Erythroblast (primary cell): ENCODE measurements around the gene VPS37C.
A peak's percentile ranks its signal among the peaks of the same experiment; 100 is the strongest.
"Not testable (repeated sequence)": the region's sequence is repeated elsewhere in the genome, so short reads cannot be mapped to it uniquely, and the experiment has no call there.

ENCODE experiments used
- DNase-seq, 2 experiments: peaks; one replicate each; lab custom pipeline; 2025; lab: John Stamatoyannopoulos, UW
- GATA1 ChIP-seq: IDR thresholded peaks from 2 replicates; pipeline ENCODE4 v1.6.1; 2011; ENCODE audit warnings: low read depth, mild to moderate bottlenecking, control low read depth, low read length, moderate library complexity
- POLR2A ChIP-seq: IDR thresholded peaks from 2 replicates; pipeline ENCODE4 v1.6.1; 2011; ENCODE audit warnings: mild to moderate bottlenecking, low read length

VPS37C gene

DNA sequence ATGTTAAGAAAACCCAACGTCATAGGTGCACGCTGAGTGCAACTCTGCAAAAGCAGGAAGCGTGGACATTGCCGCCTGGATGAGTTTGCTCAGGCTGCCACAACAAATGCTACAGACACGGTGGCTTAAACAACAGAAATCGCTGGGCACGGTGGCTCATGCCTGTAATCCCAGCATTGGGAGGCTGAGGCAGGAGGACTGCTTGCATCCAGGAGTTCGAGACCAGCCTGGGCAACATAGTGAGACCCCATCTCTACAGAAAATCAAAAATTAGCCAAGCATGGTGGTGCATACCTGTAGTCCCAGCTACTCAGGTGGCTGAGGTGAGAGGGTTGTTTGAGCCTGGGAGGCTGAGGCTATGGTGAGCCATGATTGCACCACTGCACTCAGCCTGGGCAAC lies 28.7 kb upstream of the VPS37C start:
- TF ChIP-seq POLR2A (no peak), GATA1 (no peak)
- DNase-seq, result no peak

DNA sequence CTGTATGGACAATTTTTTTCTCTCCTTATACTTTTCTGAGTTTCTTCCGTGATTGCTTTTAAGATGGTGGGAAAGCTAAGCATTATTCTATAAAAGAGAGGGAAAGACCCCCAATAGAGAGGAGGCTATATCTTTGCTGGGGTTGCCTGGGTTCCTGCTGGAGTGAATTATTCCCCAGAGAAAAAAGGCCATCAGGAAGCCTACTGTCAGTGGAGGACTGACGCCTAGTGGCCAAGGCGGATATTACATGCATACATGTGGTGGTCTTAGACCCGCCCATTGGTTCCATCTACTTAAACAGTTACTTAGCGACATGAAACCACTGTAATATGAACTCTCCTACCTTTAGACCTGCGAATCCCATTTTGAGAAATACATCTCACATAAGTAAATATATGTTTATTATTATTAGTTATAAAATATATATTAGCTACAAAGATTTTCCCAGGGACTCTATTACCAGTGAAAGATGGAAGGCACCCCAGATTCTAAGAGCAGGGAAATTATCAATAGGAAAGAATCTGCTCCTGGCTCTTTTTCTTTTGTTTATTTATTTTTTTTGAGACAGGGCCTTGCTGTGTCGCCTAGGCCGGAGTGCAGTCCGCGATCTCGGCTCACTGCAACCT lies 26.4 kb upstream of the VPS37C start:
- TF ChIP-seq GATA1, result no peak
- no peak for TF ChIP-seq POLR2A

DNA sequence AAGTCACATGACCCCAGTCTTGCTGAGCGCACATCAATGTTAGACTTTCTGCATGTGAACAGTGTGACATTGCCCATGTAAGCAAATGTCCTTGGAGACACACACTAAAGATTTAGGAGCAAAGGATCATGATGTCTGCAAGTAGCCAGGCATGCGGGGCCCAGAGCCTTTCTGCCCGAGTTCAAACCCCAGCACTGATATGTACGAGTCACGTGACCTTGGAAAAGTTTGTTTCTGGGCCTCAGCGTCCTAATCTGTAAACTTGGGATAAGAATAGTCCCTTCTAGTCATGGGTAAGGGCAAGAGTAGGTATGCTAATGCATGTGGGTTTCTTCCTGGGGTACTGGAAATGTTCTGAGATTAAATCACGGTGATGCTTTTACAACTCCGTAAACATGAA lies 25.3 kb upstream of the VPS37C start:
- TF ChIP-seq GATA1 (no peak), POLR2A (no peak)
- DNase-seq, result no peak

More for the DNA sequence above, 26.4 kb upstream of the VPS37C start:
- DNase-seq, result peak; percentile 81 to 90

DNA sequence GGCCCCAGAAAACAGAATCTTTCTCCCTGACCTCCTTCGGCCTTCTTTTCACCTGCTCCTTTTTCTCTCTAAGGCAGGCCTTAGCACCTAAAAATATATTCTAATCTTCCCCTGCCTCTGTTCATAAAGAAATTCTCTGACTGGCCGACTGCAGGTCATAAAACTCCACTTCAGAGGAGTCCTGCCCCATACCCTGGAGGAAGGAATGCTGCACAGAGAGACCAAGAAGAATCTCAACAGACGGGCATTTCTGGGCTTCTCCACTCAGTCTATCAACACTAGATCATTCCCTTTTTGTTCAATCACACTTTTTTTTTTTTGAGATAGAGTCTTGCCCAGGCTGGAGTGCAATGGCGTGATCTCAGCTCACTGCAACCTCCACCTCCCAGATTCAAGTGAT lies 22.4 kb upstream of the VPS37C start:
- no peak for TF ChIP-seq GATA1
- no peak for TF ChIP-seq POLR2A
- no peak for DNase-seq

DNA sequence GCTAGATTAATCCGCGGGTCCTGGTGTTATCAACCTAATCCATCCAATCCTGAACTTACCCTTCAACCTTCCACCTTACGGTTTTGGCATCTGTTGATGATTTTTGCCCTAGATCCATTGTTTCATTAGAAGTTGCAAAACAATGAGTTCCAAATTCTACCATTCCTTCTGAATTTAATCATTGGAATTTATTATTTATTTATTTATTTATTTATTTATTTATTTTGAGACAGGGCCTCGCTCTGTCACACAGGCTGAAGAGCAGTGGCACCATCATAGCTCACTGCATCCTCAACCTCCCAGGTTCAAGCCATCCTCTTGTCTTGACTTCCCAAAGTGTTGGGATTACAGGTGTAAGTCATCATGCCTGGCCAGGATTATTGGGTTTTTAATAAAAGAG lies 20.3 kb upstream of the VPS37C start:
- no peak for DNase-seq
- TF ChIP-seq POLR2A, result no peak
- TF ChIP-seq GATA1, result no peak

DNA sequence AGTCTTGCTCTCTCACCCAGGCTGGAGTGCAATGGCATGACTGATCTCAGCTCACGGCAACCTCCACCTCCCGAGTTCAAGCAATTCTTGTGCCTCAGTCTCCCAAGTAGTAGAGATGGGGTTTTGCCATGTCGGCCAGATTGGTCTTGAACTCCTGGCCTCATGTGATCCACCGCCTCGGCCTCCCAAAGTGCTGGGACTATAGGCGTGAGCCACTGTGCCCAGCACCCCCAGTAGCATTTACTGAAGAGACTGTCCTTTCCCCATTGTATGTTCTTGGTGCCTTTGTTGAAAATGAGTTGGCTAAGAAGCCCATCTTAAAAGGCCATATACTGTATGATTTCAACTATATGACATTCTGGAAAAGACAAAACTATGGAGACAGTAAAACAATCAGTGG lies 19.0 kb upstream of the VPS37C start:
- DNase-seq, result not testable (repeated sequence)

DNA sequence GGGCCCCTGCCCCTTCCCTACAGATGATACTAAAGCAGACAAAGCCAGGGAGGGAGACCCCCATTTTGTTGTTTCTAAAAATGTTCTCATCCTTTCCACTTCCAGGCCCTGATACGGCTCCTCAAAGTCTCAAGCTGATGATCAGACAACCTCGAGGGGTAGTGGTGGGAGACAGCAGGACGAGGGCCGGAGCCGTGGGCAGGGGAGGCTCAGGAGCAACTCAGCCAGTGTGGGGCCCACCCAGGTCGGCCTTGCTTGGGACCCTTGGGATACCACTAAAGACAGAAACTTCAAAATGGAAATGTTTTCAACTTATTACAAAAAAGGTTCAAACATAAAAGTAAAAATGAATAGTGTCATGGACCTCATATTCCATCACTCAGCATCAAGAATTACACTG lies 15.2 kb upstream of the VPS37C start:
- TF ChIP-seq POLR2A (no peak), GATA1 (no peak)
- DNase-seq, result no peak

DNA sequence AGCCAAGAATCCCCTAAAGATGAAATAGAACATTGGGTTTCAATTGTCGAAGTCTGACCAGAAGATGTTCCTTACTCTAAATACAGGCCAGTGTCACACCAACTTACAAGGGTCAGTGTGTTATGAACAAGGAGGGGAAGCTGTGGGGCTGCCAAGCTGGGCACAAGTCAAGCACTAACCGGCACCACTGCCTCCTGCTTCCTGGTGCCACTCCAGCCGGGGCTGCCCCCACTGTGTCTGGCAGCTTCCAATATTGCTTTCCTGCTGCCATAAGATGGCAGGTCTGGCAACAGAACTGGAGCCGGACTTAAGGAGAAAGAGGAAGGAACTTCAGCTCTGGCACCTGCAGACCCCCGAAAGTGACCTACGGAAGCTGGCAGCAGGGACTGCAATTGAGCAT lies 13.7 kb upstream of the VPS37C start:
- DNase-seq, result no peak
- TF ChIP-seq POLR2A, result no peak
- TF ChIP-seq GATA1, result no peak

DNA sequence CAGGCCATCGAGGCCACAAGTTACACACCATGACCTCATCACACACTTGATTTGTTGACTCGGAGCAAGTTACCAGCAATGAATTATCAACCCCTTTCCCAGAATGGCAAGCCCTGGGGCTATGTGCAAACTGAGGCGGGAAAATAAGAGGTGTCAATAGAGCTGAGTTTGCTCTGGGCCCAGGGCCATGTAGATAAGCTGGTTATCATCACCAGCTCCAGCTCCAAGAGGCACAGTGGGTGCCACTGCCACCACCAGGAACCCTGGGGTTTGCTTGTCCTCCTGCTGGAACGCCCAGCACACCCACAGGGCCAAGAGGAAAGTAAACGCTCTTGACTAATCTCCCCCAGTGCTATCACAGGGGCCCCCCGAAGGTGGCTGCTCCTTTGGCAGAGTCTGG lies 13.0 kb upstream of the VPS37C start:
- TF ChIP-seq POLR2A (no peak), GATA1 (no peak)
- peak in 1 of 2 experiments; percentile 17 for DNase-seq

DNA sequence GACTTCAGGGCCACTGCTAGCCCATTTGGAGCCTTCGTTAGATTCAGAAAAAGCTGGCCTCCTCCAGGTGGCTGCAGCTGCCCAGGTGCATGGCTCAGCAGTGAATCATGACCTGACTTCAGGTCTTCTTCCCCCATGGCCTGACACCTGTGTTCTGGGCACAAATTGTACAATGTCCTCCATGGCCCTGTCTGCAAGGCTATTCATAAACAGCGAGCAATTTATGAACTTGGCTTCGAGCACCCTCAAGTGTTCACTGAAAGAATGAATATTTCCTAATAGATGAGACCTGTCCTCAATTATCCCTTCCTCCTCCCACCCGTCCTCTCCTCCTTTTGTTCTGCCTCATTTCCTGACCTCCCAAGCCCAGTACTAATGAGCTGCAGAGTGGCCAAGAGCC lies 12.2 kb upstream of the VPS37C start:
- TF ChIP-seq GATA1, result no peak
- no peak for DNase-seq

DNA sequence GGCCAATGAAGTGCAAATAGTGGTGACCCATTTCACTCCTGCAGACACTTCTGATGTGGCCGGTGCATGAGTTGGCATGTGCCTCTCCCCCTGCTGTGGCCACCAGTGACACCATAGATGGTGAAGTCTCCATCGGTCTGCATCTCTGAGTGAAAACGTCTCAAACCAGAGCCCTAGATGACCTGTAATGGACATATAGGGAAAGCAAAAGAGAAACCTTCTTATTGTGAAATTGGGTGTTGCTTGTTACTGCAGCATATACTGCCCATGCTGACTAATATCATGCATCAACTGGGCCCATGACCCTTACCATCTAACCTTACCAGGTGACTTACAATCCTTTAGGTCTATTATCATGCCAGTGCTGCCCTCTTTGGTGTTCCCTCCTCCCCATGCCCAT lies 11.7 kb upstream of the VPS37C start:
- TF ChIP-seq GATA1 (no peak), POLR2A (no peak)
- no peak for DNase-seq

DNA sequence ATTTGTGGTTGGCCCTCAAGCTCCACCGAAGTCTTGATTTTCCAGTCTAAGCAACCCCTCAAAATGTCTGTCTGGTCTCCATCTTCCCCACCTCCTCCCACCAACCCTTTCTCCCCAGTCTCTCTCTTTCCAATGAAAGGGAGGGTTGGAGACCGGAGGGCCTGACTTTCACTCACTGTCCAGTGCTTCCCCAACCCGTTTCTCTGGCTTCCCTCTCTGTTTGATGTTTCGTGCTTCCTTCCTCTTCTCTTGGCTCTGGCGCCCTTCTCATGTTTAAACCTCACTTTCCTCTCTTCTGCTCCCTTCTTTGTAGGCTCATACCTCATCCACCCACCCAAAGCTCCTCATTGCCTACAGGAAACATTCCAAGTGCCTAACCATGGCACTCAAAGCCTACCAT lies 11.1 kb upstream of the VPS37C start:
- DNase-seq, result no peak
- no peak for TF ChIP-seq POLR2A
- no peak for TF ChIP-seq GATA1

DNA sequence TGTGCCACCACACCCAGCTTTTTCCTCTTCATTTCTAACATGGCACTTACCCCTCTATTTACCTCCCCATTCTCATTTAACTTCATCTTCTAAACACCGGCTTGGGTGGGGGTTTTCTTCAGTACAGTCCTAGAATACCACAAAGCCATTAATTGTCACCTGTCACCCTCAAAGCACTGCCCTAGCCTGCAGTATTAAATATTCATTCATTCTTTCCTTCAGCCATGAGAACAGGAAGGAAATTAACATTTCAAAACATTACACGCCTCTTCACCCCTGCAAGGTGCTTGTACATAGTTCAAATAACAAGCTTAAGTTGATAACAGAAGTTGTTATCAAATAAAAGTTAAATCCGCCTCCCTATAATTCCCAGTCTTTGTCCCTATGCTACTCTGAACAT lies 10.7 kb upstream of the VPS37C start:
- no peak for DNase-seq
- TF ChIP-seq POLR2A, result no peak
- no peak for TF ChIP-seq GATA1

DNA sequence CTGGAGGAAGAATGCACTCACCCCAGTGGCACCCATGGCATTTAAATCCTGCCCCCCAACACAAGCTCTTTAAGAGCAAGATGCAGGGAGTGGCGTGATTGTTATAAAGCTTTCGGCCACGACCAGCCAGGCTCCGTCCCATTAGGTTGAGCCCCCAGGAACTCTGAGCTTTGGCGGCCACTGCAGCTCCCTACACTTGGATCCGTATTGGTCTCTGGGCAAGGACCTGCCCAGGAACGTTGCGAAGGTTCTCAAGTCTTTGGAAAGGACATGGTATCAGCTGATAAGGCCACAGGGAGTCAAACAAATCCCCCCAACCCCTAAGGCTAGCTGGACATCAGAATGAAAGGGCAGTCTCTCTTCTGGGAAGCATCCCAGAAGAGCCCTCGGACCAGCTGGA lies 9.3 kb upstream of the VPS37C start:
- TF ChIP-seq POLR2A (no peak), GATA1 (no peak)
- no peak for DNase-seq

DNA sequence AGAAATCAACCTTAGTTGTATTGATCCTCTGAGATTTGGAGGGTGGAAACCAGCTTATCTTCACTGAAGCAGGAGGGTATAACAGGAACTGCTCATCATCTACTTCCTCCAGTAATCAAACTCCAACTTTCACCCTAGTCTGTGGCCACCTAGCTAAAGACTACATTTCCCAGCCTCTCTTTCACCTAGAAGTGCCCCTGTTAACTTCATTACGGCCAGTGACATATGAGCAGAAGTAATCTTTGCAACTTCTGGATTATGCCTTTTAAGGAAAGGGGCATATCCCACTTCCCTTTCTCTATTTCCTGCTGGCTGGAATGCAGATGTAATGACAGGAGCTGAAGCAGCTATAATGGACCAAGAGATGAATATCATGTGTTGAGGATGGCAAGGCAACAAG lies 7.6 kb upstream of the VPS37C start:
- no peak for DNase-seq
- no peak for TF ChIP-seq GATA1
- no peak for TF ChIP-seq POLR2A

DNA sequence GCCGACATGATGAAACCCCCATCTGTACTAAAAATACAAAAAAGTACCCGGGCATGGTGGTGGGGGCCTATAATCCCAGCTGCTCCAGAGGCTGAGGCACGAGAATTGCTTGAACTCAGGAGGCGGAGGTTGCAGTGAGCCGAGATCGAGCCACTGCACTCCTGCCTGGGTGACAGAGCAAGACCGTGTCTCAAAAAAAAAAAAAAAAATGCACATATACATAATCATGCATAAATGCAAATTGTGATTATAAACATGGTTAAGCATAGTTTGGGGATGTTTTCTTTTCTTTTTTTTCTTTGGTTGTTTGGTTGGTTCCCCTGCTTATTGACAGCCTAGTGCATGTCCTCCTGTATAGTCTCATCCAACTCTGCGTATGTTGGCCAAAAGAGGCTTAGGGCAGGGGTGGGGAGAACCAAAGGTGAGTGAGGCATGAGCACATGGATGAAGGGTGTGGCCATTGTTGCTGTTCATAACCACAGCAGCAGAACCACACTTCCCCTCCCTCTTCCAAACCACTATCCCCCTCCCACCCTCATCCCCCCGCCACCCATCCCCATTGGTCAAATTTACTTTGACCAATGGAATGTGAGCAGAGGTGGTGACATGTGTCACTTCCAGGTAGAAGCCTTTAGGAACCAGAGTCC lies 6.9 kb upstream of the VPS37C start:
- TF ChIP-seq POLR2A (no peak), GATA1 (no peak)
- DNase-seq, result no peak

DNA sequence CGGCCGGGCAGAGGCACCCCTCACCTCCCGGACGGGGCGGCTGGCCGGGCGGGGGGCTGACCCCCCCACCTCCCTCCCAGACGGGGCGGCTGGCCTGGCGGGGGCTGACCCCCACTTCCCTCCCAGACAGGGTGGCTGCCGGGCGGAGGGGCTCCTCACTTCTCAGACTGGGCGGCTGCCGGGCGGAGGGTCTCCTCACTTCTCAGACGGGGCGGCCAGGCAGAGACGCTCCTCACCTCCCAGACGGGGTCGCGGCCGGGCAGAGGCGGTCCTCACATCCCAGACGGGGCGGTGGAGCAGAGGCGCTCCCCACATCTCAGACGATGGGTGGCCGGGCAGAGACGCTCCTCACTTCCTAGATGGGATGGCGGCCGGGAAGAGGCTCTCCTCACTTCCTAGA lies 5.1 kb upstream of the VPS37C start:
- not testable (repeated sequence) for DNase-seq

DNA sequence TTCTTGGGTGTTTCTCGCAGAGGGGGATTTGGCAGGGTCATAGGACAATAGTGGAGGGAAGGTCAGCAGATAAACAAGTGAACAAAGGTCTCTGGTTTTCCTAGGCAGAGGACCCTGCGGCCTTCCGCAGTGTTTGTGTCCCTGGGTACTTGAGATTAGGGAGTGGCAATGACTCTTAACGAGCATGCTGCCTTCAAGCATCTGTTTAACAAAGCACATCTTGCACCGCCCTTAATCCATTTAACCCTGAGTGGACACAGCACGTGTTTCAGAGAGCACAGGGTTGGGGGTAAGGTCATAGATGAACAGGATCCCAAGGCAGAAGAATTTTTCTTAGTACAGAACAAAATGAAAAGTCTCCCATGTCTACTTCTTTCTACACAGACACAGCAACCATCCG lies 4.6 kb upstream of the VPS37C start:
- DNase-seq, result not testable (repeated sequence)
